ENCODE data around the gene ZNF689.
"Not testable (repeated sequence)": the region's sequence is repeated elsewhere in the genome, so short reads cannot be mapped to it uniquely, and the experiment has no call there.

The ZNF689 gene

DNA sequence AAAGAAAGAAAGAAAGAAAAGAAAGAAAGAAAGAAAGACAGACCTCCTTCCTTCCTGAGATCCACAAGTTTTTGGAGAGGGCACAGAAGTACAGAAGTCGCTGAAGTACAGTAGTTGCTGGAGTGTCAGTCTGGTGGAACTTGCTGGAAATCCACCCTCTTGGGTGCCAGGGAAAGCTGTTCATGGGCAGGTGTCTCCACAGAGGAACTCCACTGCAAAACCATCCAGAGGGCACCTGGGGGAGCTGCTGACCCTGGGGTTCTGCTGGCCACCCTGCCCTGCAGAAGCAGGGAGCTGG, 37.0 kb upstream of the ZNF689 start:
- Mint-ChIP-seq H3K27ac (no peak overlapping the region), H3K36me3 (peaks cover 21% of the 10 kb centered on the region), H3K4me3 (no peak overlapping the region), H3K4me1 (peaks cover 15% of the 10 kb centered on the region), H3K9me3 (no peaks in the 10 kb centered on the region)
- no peak for ATAC-seq
- DNase-seq (ENCODE audit: low spot score in 2 of 2): no peak

DNA sequence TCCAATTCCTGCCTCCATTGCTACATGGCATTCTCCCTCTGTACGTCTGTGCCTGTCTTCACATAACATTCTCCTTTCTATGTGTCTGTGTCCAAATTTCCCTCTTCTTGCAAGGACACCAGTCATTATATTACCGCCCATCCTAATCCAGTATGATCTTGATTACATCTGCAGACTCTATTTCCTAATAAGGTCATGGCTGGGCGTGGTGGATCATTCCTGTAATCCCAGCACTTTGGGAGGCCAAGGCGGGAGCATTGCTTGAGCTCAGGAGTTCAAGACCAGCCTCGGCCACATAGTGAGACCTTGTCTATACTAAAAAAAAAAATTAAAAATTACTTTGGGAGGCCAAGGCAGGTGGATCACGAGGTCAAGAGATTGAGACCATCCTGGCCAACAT, 35.5 kb upstream of the ZNF689 start:
- Mint-ChIP-seq H3K27ac (no peak overlapping the region), H3K36me3 (peaks cover 8% of the 10 kb centered on the region), H3K9me3 (no peaks in the 10 kb centered on the region), H3K4me1 (peaks cover 10% of the 10 kb centered on the region), H3K4me3 (no peak overlapping the region)
- DNase-seq (ENCODE audit: low spot score in 2 of 2): no peak
- ATAC-seq: no peak

DNA sequence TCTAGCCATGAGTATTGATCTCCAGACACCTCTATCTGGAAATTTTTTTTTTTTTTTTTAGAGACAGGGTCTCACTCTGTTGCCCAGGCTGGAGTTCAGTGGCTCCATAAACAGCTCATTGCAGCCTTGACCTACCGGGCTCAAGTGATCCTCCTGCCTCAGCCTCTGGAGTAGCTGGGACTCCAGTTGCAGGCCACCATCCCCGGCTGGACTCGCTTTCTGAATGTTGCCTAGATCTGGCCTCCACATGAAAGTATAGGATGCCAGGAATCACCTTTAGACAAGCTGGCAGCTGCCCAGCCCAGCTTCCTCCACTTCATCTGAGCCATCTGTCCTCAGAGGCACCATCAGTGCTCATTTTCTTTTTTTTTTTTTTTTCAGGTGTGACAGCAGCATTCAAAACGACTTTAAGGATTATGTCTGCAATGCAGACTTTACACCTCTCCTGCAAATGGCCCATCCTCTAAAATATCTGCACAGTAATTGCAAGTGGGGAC, 34.2 kb upstream of the ZNF689 start:
- Mint-ChIP-seq H3K4me1 (no peaks in the 10 kb centered on the region), H3K4me3 (no peak overlapping the region), H3K36me3 (no peaks in the 10 kb centered on the region), H3K9me3 (no peaks in the 10 kb centered on the region), H3K27ac (no peak overlapping the region)
- DNase-seq (ENCODE audit: low spot score in 2 of 2) (no peak), ATAC-seq (no peak)

DNA sequence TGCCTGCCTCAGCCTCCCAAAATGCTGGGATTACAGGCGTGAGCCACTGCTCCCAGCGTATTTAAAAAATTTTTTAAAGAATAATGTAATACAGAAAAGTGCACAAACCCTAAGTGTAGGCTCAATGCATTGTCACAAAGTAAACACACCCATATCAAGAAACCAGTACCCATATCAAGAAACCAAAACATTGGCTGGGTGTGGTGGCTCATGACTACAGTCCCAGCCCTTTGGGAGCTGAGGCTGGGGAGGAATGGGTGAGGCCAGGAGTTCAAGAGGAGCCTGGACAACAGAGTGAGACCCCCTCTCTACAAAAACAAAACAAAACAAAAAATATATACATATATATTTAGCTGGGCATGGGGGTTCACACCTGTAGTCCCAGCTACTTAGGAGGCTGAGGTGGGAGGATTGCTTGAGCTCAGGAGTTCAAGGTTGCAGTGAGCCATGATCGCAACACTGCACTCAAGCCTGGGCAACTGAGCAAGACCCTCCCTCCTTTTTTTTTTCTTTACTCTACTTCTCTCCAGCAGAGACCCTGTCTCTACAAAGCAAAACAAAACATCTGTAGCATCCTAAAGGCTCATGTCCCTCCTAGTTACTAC, 31.3 kb upstream of the ZNF689 start:
- H3K4me3 Mint-ChIP-seq: no peak overlapping the region
- ATAC-seq (no peak), DNase-seq (ENCODE audit: low spot score in 2 of 2) (no peak)
- no peaks in the 10 kb centered on the region for H3K9me3 Mint-ChIP-seq
- H3K4me1 Mint-ChIP-seq: no peaks in the 10 kb centered on the region
- no peaks in the 10 kb centered on the region for H3K36me3 Mint-ChIP-seq
- H3K27ac Mint-ChIP-seq: no peak overlapping the region

DNA sequence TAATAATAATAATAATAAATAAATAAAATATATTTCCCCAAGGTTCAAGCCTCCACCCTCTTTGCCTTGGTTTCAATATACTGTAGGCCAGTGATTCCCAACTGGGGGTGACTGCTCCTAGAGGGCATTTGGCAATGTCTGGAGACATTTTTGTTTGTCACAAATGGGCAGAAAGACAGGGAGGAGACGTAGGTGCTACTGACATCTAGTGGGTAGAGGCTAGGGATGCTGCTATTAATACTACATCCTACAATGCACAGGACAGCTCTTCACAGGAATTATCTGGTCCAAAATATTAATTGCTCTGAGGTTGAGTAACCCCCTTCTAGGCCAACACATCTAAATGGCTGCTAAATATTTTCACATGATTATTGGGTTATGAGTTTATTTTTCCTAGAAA, 27.8 kb upstream of the ZNF689 start:
- Mint-ChIP-seq H3K4me3 (no peak overlapping the region), H3K9me3 (no peaks in the 10 kb centered on the region), H3K36me3 (peaks cover 14% of the 10 kb centered on the region), H3K4me1 (peaks cover 11% of the 10 kb centered on the region), H3K27ac (no peak overlapping the region)
- DNase-seq (ENCODE audit: low spot score in 2 of 2) (no peak), ATAC-seq (no peak)

DNA sequence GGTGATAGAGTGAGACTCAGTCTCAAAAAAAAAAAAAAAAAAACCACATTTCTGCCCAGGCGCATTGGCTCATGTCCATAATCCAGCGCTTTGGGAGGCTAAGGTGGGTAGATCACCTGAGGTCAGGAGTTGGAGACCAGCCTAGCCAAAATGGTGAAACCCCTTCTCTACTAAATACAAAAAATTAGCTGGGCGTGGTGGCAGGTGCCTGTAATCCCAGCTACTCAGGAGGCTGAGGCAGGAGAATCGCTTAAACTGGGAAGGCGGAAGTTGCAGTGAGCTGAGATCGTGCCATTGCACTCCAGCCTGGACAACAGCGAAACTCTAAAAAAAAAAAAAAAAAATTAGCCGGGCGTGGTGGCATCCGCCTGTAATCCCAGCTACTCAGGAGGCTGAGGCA, 26.9 kb upstream of the ZNF689 start:
- not testable (repeated sequence) for ATAC-seq

DNA sequence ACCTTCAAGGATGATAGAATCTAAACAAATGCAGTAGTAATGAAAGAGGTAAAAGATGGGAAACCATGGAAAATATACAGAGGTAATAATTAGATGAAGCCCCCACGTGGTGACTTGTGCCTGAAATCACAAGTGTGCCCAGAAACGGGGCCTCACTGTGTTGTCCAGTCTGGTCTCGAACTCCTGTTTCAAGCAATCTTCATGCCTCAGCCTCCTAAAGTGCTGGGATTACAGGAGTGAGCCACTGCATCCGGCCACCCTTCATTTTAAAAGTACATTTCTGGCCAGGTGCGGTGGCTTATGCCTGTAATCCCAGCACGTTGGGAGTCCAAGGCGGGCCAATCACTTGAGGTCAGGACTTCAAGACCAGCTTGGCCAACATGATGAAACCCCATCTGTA, 26.4 kb upstream of the ZNF689 start:
- ATAC-seq (no peak), DNase-seq (ENCODE audit: low spot score in 2 of 2) (no peak)
- H3K36me3 Mint-ChIP-seq: peaks cover 14% of the 10 kb centered on the region
- peaks cover 11% of the 10 kb centered on the region for H3K4me1 Mint-ChIP-seq
- H3K9me3 Mint-ChIP-seq: no peaks in the 10 kb centered on the region
- no peak overlapping the region for H3K27ac Mint-ChIP-seq
- no peak overlapping the region for H3K4me3 Mint-ChIP-seq

More for the DNA sequence above, 26.9 kb upstream of the ZNF689 start:
- H3K9me3 Mint-ChIP-seq; DNase-seq (ENCODE audit: low spot score in 2 of 2); H3K27ac Mint-ChIP-seq; H3K4me3 Mint-ChIP-seq: not testable (repeated sequence)
- peaks cover 11% of the 10 kb centered on the region for H3K4me1 Mint-ChIP-seq
- peaks cover 14% of the 10 kb centered on the region for H3K36me3 Mint-ChIP-seq

DNA sequence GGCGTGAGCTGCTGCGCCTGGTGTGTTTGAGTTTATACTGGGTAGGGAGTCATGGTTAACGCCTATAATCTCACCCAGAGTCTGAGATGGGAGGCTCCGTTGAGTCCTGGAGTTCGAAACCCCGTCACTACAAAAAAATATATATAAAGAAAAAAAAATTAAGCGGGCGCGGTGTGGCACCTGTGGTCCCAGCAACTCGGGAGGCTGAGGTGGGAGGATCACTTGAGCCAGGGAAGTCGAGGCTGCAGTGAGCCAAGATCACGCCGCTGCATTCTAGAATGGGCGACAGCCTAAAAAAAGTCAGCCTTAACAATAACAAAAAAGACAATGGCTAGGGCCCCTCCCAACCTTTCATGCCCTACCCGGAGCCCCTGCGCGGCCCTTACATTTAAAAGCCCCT, 23.3 kb upstream of the ZNF689 start:
- peaks cover 16% of the 10 kb centered on the region for H3K4me1 Mint-ChIP-seq
- ATAC-seq (no peak), DNase-seq (ENCODE audit: low spot score in 2 of 2) (no peak)
- H3K4me3 Mint-ChIP-seq: peak overlapping the region; percentile 82
- peak overlapping the region; percentile 95 for H3K27ac Mint-ChIP-seq
- peaks cover 14% of the 10 kb centered on the region for H3K36me3 Mint-ChIP-seq
- H3K9me3 Mint-ChIP-seq: no peaks in the 10 kb centered on the region

DNA sequence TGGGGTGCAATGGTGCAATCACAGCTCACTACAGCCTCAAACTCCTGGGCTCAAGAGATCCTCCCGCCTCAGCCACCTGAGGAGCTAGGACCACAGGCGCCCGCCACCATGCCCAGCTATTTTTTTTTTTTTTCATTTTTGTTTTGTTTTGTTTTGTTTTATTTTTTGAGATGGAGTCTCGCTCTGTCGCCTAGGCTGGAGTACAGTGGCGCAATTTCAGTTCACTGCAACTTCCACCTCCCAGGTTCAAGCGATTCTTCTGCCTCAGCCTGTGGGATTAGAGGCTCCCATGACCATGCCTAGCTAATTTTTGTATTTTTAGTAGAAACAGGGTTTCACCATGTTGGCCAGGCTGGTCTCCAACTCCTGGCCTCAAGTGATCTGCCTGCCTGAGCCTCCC, 22.3 kb upstream of the ZNF689 start:
- not testable (repeated sequence) for ATAC-seq; H3K4me3 Mint-ChIP-seq; H3K9me3 Mint-ChIP-seq; H3K27ac Mint-ChIP-seq; DNase-seq (ENCODE audit: low spot score in 2 of 2)
- peaks cover 14% of the 10 kb centered on the region for H3K36me3 Mint-ChIP-seq
- H3K4me1 Mint-ChIP-seq: peaks cover 18% of the 10 kb centered on the region

DNA sequence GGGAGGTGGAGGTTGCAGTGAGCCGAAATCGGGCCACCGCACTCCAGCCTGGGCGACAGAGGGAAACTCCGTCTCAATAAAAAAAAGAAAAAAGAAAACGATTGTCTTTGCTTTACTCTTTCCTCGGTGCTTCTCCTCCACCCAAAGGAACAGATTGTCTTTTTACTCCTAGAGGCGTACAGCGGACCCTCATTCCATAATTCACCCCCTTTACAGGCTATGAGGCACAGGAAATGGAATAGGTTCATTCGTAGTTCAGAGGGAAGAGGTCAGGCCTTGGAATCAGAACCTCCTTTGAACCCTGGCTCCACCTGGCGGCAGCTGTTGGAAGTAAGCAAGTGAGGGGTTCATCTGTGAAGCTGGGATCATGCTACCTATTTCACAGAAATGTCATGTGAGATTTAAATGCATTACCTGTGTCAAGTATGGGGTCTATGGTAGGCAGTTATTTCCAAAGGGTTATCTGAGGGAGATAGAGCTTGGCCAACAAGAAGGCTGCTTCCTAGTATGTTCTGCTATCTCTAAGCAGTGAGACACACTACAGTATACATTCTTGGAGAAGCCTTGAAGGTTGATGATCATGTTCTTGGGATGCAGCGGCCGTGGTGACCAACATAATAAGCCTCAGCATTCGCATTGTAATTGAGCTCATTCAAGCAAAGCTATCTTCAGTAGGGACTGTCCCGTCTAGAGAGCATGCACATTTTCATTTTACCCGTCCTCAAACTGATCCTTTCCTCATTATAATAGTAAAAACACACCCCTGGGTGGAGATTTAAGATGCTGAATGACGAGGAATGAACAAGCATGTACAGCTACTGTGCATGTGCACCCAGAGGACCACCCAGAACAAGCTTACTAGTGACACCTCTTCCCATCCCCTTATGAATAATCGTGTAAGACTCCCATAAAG, 18.7 kb upstream of the ZNF689 start:
- Mint-ChIP-seq H3K36me3 (no peaks in the 10 kb centered on the region), H3K4me3 (peak overlapping the region; percentile 54), H3K4me1 (peaks cover 7% of the 10 kb centered on the region), H3K27ac (no peak overlapping the region), H3K9me3 (no peaks in the 10 kb centered on the region)
- peak; percentile 89 for ATAC-seq
- DNase-seq (ENCODE audit: low spot score in 2 of 2): peak; percentile 81 to 96

DNA sequence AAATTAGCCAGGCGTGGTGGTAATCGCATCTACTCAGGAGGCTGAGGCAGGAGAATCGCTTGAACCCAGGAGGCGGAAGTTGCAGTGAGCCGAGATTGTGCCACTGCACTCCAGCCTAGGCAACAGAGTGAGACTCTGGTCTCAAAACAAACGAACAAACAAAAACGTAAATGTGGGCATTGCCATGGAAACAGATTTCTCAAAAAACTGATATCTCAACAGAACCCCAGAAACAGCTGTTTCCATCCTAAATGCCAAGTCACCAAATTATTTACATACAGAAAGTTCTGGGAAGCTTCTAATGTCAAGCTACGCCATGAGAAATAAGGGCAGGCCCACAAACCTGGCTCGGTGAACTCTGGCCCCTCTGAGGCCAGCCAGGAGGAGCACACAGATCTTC, 16.0 kb upstream of the ZNF689 start:
- no peak for DNase-seq (ENCODE audit: low spot score in 2 of 2)
- Mint-ChIP-seq H3K4me1 (peaks cover 7% of the 10 kb centered on the region), H3K4me3 (no peak overlapping the region), H3K9me3 (no peaks in the 10 kb centered on the region), H3K36me3 (no peaks in the 10 kb centered on the region), H3K27ac (no peak overlapping the region)
- ATAC-seq: no peak

DNA sequence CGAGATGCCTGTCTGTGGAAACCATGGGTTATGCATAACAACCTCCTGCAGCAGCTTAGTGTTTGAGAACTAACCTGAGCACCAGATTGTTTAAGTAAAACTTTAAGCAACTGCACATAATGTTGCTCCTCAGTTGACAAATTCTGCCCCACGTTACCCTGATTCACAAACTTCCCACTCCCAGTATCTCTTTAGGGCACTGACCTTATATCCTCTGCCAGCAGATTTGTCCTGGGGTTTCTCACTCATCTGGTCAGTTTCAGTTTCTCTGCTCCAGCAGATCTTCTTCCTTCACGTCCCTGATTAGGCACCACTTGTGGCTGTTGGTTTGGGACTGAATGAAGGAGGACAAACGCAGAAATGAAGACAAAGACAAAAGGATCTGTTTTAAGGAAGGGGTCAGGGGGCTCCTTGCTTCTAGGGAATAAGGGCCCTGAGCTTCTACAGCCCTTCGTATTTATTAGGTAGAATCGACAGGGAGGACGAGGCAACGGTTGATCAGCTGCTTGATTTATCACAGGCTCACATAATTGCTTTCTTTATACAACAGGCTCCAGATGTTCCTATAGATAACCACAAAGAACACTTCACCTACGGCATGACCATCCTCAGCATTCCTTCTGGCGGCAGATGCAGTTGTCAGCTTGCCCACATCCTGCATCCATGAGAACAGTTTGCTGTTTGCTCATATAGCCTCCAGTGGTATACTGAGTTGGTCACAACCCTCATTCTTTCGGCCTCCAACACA, 13.5 kb upstream of the ZNF689 start:
- ATAC-seq: no peak
- H3K27ac Mint-ChIP-seq: peak overlapping the region; percentile 29
- no peaks in the 10 kb centered on the region for H3K36me3 Mint-ChIP-seq
- peaks cover 3% of the 10 kb centered on the region for H3K4me1 Mint-ChIP-seq
- no peak overlapping the region for H3K4me3 Mint-ChIP-seq
- DNase-seq (ENCODE audit: low spot score in 2 of 2): no peak
- H3K9me3 Mint-ChIP-seq: no peaks in the 10 kb centered on the region

DNA sequence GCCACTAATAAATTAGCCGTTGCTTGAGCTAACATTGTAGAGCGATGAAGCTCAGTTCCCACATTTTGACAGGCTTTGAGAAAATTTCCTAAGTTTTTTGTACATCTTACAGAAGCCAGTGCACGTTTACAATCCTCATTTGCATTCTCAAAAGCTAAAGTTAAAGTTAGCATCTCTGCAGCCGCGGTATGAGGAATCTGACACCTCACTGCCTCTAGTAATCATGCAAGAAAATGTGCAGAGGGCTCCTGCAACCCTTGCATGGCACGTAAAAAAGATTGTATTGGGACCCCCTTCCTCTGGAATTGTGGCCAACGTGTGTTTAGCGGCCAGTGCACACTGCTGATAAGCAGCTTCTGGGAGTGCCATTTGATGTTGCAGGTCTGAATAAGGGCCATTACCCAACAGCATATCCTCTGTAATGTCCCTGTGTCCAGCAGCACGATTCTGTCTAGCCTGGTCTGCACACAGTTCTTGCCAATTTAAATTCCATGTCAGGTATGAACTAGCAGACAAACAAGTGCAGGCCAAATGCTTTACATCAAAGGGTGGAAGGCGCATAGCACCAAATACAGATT, 12.4 kb upstream of the ZNF689 start:
- DNase-seq (ENCODE audit: low spot score in 2 of 2) (no peak), ATAC-seq (no peak)
- no peak overlapping the region for H3K4me3 Mint-ChIP-seq
- no peaks in the 10 kb centered on the region for H3K36me3 Mint-ChIP-seq
- no peak overlapping the region for H3K27ac Mint-ChIP-seq
- no peaks in the 10 kb centered on the region for H3K9me3 Mint-ChIP-seq
- no peaks in the 10 kb centered on the region for H3K4me1 Mint-ChIP-seq

DNA sequence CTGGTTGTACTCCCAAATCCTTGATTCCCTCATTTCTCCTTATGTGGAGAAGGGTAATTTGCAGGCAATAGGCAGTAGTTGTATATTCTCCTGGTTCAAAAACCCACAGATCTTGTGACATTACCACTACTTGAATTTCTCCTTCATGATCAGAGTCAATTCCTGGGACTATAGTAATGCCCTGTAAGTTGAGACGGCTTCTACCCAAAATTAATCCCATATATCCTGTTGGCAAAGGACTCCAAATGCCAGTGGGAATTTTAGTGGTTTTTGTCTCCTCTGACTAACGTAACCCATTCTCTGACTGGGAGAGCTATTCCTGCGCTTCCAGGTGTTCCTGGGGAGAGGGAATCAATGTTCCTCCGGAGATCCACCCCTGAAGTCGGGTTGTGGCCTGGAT, 11.6 kb upstream of the ZNF689 start:
- ATAC-seq: no peak
- Mint-ChIP-seq H3K4me3 (no peak overlapping the region), H3K4me1 (no peaks in the 10 kb centered on the region), H3K27ac (no peak overlapping the region), H3K36me3 (no peaks in the 10 kb centered on the region), H3K9me3 (no peaks in the 10 kb centered on the region)
- no peak for DNase-seq (ENCODE audit: low spot score in 2 of 2)

DNA sequence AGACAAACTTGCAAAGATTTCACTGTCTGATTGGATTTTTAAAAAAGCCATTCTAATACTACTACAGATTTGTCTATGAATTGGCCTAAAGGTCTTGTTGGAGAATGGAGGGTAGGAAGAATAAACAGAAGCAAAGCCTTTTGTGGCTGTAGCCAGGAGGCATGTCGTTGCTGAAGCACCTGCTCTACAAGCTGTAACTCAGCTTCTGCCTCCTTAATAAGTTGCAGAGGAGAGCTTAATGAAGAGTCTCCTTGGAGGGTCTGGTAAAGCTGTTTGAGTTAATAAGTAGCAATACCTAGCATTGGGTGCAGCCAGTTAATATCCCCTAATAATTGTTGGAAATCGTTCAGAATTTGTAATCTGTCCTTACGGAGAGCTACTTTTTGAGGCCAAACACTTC, 10.0 kb upstream of the ZNF689 start:
- Mint-ChIP-seq H3K27ac (no peak overlapping the region), H3K4me3 (no peak overlapping the region), H3K9me3 (no peaks in the 10 kb centered on the region), H3K4me1 (no peaks in the 10 kb centered on the region), H3K36me3 (no peaks in the 10 kb centered on the region)
- ATAC-seq (no peak), DNase-seq (ENCODE audit: low spot score in 2 of 2) (no peak)

Measured in stimulated activated effector memory CD8-positive, alpha-beta T cell treated with anti-CD3 and anti-CD28 coated beads, Interleukin-12 subunit alpha, Interleukin-12 subunit beta, amount 100 ng/mL, for 72 hours (primary cell).